GM23248 (cell line): ENCODE measurements around the gene MFSD11.

Experiments used
- EZH2 ChIP-seq: fragments of 200-600 bp; sonication (generic); IDR thresholded peaks from 2 replicates; pipeline ENCODE4 v1.6.1; 2018; ENCODE audit warnings: antibody characterized with exemption, mild to moderate bottlenecking; ENCODE audit not compliant: insufficient read depth, poor library complexity, severe bottlenecking
- EZH2phosphoT487 ChIP-seq: fragments of 200-600 bp; sonication (generic); IDR thresholded peaks from 2 replicates; pipeline ENCODE4 v1.6.1; 2018; ENCODE audit warnings: antibody characterized with exemption, moderate library complexity, mild to moderate bottlenecking, low read depth; ENCODE audit not compliant: insufficient read depth

GRCh38 chr17:76751416-76751993, 13.6 kb downstream of the MFSD11 start:
- TF ChIP-seq EZH2: no peak
- TF ChIP-seq EZH2phosphoT487: no peak
